Stimulated activated naive CD8-positive, alpha-beta T cell treated with anti-CD3 and anti-CD28 coated beads, Interleukin-15, Interleukin-2, amounts not matched to agents 100 ng/mL and 50 ng/mL, for 24 hours (primary cell): Measurements from ENCODE around the gene TNRC6C.

Source experiments
- H3K27ac Mint-ChIP-seq: one replicate; pipeline ENCODE4 v1.8.0; 2021; ENCODE audit warnings: mild to moderate bottlenecking, mixed read lengths
- H3K27me3 Mint-ChIP-seq: one replicate; pipeline ENCODE4 v1.8.0; 2021; ENCODE audit warnings: mixed read lengths
- H3K36me3 Mint-ChIP-seq: one replicate; pipeline ENCODE4 v1.8.0; 2021; ENCODE audit warnings: low read depth, mixed read lengths
- H3K4me1 Mint-ChIP-seq: one replicate; pipeline ENCODE4 v1.8.0; 2021; ENCODE audit warnings: low read depth, mixed read lengths
- H3K4me3 Mint-ChIP-seq: one replicate; pipeline ENCODE4 v1.8.0; 2021; ENCODE audit warnings: mild to moderate bottlenecking, mixed read lengths
- H3K9me3 Mint-ChIP-seq: one replicate; pipeline ENCODE4 v1.8.0; 2021; ENCODE audit warnings: mixed read lengths

TNRC6C gene

GRCh38 chr17:77957857-77958715 is at the start of gene TNRC6C:
Gene TNRC6C (plus strand): TSS chr17:77958703. CDS start chr17:78004207, 45,504 bp downstream.
- Mint-ChIP-seq H3K27ac (peak within 1 kb of the TSS; percentile 90), H3K36me3 (no peaks in the 10 kb centered on the region), H3K4me3 (peak within 1 kb of the TSS; percentile 95), H3K27me3 (peaks cover 9% of the 10 kb centered on the region), H3K9me3 (no peaks in the 10 kb centered on the region), H3K4me1 (peaks cover 49% of the 10 kb centered on the region)

GRCh38 chr17:77909236-77909635 is 49.3 kb upstream of the TNRC6C start:
- H3K27ac Mint-ChIP-seq = no peak overlapping the region
- H3K9me3 Mint-ChIP-seq = no peaks in the 10 kb centered on the region
- peaks cover 23% of the 10 kb centered on the region for H3K27me3 Mint-ChIP-seq
- no peaks in the 10 kb centered on the region for H3K4me1 Mint-ChIP-seq
- no peaks in the 10 kb centered on the region for H3K36me3 Mint-ChIP-seq
- no peak overlapping the region for H3K4me3 Mint-ChIP-seq

GRCh38 chr17:77909816-77910215 is 48.7 kb upstream of the TNRC6C start:
- H3K4me3 Mint-ChIP-seq = no peak overlapping the region
- H3K27ac Mint-ChIP-seq = no peak overlapping the region
- H3K27me3 Mint-ChIP-seq = peaks cover 29% of the 10 kb centered on the region

GRCh38 chr17:77914385-77915254 is 43.9 kb upstream of the TNRC6C start:
- Mint-ChIP-seq H3K27me3 (peaks cover 58% of the 10 kb centered on the region), H3K4me1 (peaks cover 13% of the 10 kb centered on the region), H3K9me3 (no peaks in the 10 kb centered on the region), H3K36me3 (no peaks in the 10 kb centered on the region), H3K4me3 (no peak overlapping the region), H3K27ac (no peak overlapping the region)

More at GRCh38 chr17:77909816-77910215, 48.7 kb upstream of the TNRC6C start:
- Mint-ChIP-seq H3K9me3 (no peaks in the 10 kb centered on the region), H3K36me3 (no peaks in the 10 kb centered on the region), H3K4me1 (no peaks in the 10 kb centered on the region)

GRCh38 chr17:77915594-77916021 is 42.9 kb upstream of the TNRC6C start:
- Mint-ChIP-seq H3K4me1 (peaks cover 13% of the 10 kb centered on the region), H3K27me3 (peaks cover 53% of the 10 kb centered on the region), H3K9me3 (no peaks in the 10 kb centered on the region), H3K4me3 (no peak overlapping the region), H3K36me3 (no peaks in the 10 kb centered on the region), H3K27ac (no peak overlapping the region)

GRCh38 chr17:77916264-77916663 is 42.2 kb upstream of the TNRC6C start:
- Mint-ChIP-seq H3K4me1 (peaks cover 13% of the 10 kb centered on the region), H3K27ac (no peak overlapping the region), H3K36me3 (no peaks in the 10 kb centered on the region), H3K4me3 (no peak overlapping the region), H3K9me3 (no peaks in the 10 kb centered on the region), H3K27me3 (peaks cover 52% of the 10 kb centered on the region)

GRCh38 chr17:77916703-77917481 is 41.6 kb upstream of the TNRC6C start:
- no peak overlapping the region for H3K27ac Mint-ChIP-seq
- peaks cover 46% of the 10 kb centered on the region for H3K27me3 Mint-ChIP-seq
- no peak overlapping the region for H3K4me3 Mint-ChIP-seq

GRCh38 chr17:77919276-77919675 is 39.2 kb upstream of the TNRC6C start:
- Mint-ChIP-seq H3K9me3 (no peaks in the 10 kb centered on the region), H3K36me3 (no peaks in the 10 kb centered on the region), H3K4me3 (no peak overlapping the region), H3K27ac (no peak overlapping the region), H3K27me3 (peaks cover 38% of the 10 kb centered on the region), H3K4me1 (peaks cover 13% of the 10 kb centered on the region)

More at GRCh38 chr17:77916703-77917481, 41.6 kb upstream of the TNRC6C start:
- H3K9me3 Mint-ChIP-seq = no peaks in the 10 kb centered on the region
- H3K36me3 Mint-ChIP-seq = no peaks in the 10 kb centered on the region
- peaks cover 13% of the 10 kb centered on the region for H3K4me1 Mint-ChIP-seq

- H3K9me3 Mint-ChIP-seq = no peaks in the 10 kb centered on the region
- no peaks in the 10 kb centered on the region for H3K36me3 Mint-ChIP-seq
- H3K4me1 Mint-ChIP-seq = peaks cover 1% of the 10 kb centered on the region
- peaks cover 9% of the 10 kb centered on the region for H3K27me3 Mint-ChIP-seq
- H3K4me3 Mint-ChIP-seq = no peak overlapping the region
- no peak overlapping the region for H3K27ac Mint-ChIP-seq
These were observed 35.4 kb upstream of the TNRC6C start for GRCh38 chr17:77923135-77923534.

GRCh38 chr17:77923776-77924513 is 34.6 kb upstream of the TNRC6C start:
- Mint-ChIP-seq H3K4me1 (peaks cover 6% of the 10 kb centered on the region), H3K27me3 (peaks cover 6% of the 10 kb centered on the region), H3K36me3 (no peaks in the 10 kb centered on the region), H3K9me3 (no peaks in the 10 kb centered on the region), H3K27ac (no peak overlapping the region), H3K4me3 (no peak overlapping the region)

- H3K9me3 Mint-ChIP-seq = no peaks in the 10 kb centered on the region
- H3K36me3 Mint-ChIP-seq = no peaks in the 10 kb centered on the region
- H3K27me3 Mint-ChIP-seq = peaks cover 3% of the 10 kb centered on the region
- no peak overlapping the region for H3K27ac Mint-ChIP-seq
- H3K4me3 Mint-ChIP-seq = no peak overlapping the region
- H3K4me1 Mint-ChIP-seq = peaks cover 15% of the 10 kb centered on the region
These were observed 33.7 kb upstream of the TNRC6C start for GRCh38 chr17:77924757-77925336.

GRCh38 chr17:77925831-77926543 is 32.5 kb upstream of the TNRC6C start:
- Mint-ChIP-seq H3K27me3 (peaks cover 3% of the 10 kb centered on the region), H3K4me1 (peaks cover 15% of the 10 kb centered on the region), H3K36me3 (no peaks in the 10 kb centered on the region), H3K4me3 (no peak overlapping the region), H3K27ac (no peak overlapping the region), H3K9me3 (no peaks in the 10 kb centered on the region)

GRCh38 chr17:77926981-77927380 is 31.5 kb upstream of the TNRC6C start:
- Mint-ChIP-seq H3K4me3 (no peak overlapping the region), H3K27ac (no peak overlapping the region), H3K36me3 (no peaks in the 10 kb centered on the region), H3K27me3 (peaks cover 3% of the 10 kb centered on the region), H3K9me3 (no peaks in the 10 kb centered on the region), H3K4me1 (peaks cover 15% of the 10 kb centered on the region)
